Keratinocyte (primary cell): ENCODE data around the gene AGBL2. TPM values are rescaled to one million over a fixed set of nuclear protein-coding genes. Genes with fewer than 3 reads are reported as not detected.

ENCODE experiments used
- DNase-seq: peaks from one replicate; pipeline ENCODE4 v3.0.0-alpha.2; 2011; ENCODE audit warnings: low read depth, missing footprints, low spot score
- FAIRE-seq: peaks from 2 replicates; lab custom pipeline; 2011; peaks lifted over from hg19 to GRCh38; lab: Jason Lieb, UNC
- H2AFZ ChIP-seq: 2 replicates; pipeline ENCODE4 v1.6.0; 2012; ENCODE audit warnings: low read length, control low read depth, inconsistent platforms; ENCODE audit not compliant: control insufficient read depth
- H3K27ac ChIP-seq: 2 replicates; pipeline ENCODE4 v1.5.1; 2011; ENCODE audit warnings: low read length; ENCODE audit not compliant: control insufficient read depth, insufficient read depth
- H3K27me3 ChIP-seq: 3 replicates; pipeline ENCODE4 v1.6.0; 2011; ENCODE audit warnings: low read length; ENCODE audit not compliant: control insufficient read depth, insufficient read depth; ENCODE audit errors: extremely low read depth
- H3K36me3 ChIP-seq, 2 experiments: 2 replicates in 1 of 2; 3 replicates in 1 of 2; pipeline ENCODE4 v1.5.1; 2011; ENCODE audit warnings: low read length in 2 of 2, mild to moderate bottlenecking in 1 of 2; ENCODE audit not compliant: control insufficient read depth in 2 of 2, insufficient read depth in 2 of 2; ENCODE audit errors: extremely low read depth in 1 of 2
- H3K4me1 ChIP-seq: 3 replicates; pipeline ENCODE4 v1.5.1; 2011; ENCODE audit warnings: low read length; ENCODE audit not compliant: control insufficient read depth, insufficient read depth; ENCODE audit errors: extremely low read depth
- H3K4me2 ChIP-seq: 3 replicates; pipeline ENCODE4 v1.6.0; 2011; ENCODE audit warnings: low read depth, low read length; ENCODE audit not compliant: control insufficient read depth, insufficient read depth; ENCODE audit errors: extremely low read depth
- H3K4me3 ChIP-seq, 3 experiments: fragments of 200-600 bp in 1 of 3; sonication (generic) in 1 of 3; 2 replicates in 2 of 3; 3 replicates in 1 of 3; pipeline ENCODE4 v1.5.1; 2011 to 2016; ENCODE audit warnings: low read length in 3 of 3, mild to moderate bottlenecking in 3 of 3, control low read depth in 2 of 3, inconsistent platforms in 1 of 3, low read depth in 1 of 3, mixed read lengths in 1 of 3, mixed run types in 1 of 3, moderate library complexity in 1 of 3; ENCODE audit not compliant: control insufficient read depth in 2 of 3, insufficient read depth in 2 of 3; ENCODE audit errors: extremely low read depth in 1 of 3
- H3K79me2 ChIP-seq: 2 replicates; pipeline ENCODE4 v1.6.0; 2012; ENCODE audit warnings: low read length; ENCODE audit not compliant: control insufficient read depth, insufficient read depth
- H3K9ac ChIP-seq: 3 replicates; pipeline ENCODE4 v1.6.0; 2011; ENCODE audit warnings: low read length; ENCODE audit not compliant: control insufficient read depth, insufficient read depth; ENCODE audit errors: extremely low read depth
- H3K9me1 ChIP-seq: 3 replicates; pipeline ENCODE4 v1.6.0; 2011; ENCODE audit warnings: low read length; ENCODE audit not compliant: control insufficient read depth, insufficient read depth; ENCODE audit errors: extremely low read depth
- H3K9me3 ChIP-seq: 2 replicates; pipeline ENCODE4 v1.5.1; 2012; ENCODE audit warnings: low read depth, low read length; ENCODE audit not compliant: control insufficient read depth
- H4K20me1 ChIP-seq: 3 replicates; pipeline ENCODE4 v1.6.0; 2011; ENCODE audit warnings: low read length; ENCODE audit not compliant: control insufficient read depth, insufficient read depth; ENCODE audit errors: extremely low read depth
- CTCF ChIP-seq, 3 experiments: IDR thresholded peaks in 1 of 3; conservative IDR thresholded peaks in 1 of 3; optimal IDR thresholded peaks in 1 of 3; 2 replicates in 2 of 3; 3 replicates in 1 of 3; pipeline versions ENCODE3 to v1.5.1; 2011; ENCODE audit warnings: low read length in 3 of 3, mild to moderate bottlenecking in 3 of 3, moderate library complexity in 2 of 3, control low read depth in 1 of 3, inconsistent platforms in 1 of 3; ENCODE audit not compliant: insufficient read depth in 2 of 3; ENCODE audit errors: extremely low read depth in 1 of 3
- EZH2 ChIP-seq: IDR thresholded peaks from one replicate; pipeline ENCODE4 v1.6.1; 2012; ENCODE audit warnings: inconsistent platforms, mild to moderate bottlenecking, low read length, moderate library complexity
- dilution Hi-C: fragments of 300-500 bp; cut with MboI; formaldehyde crosslinking; loops from one replicate; pipeline ENCODE4 v1.7.0; 2020; ENCODE audit warnings: low sequenced_read_pairs; ENCODE audit not compliant: extremely low pct_ligation_motif_present
- polyA plus RNA-seq, 5 experiments: library from polyadenylated mRNA; depleted of rRNA in 3 of 5; stranded (reverse) in 3 of 5; stranded (forward) in 1 of 5; unstranded in 1 of 5; fragments of >200 nt; gene quantifications; 1 replicate in 1 of 5; 2 replicates in 3 of 5; 3 replicates in 1 of 5; pipeline versions ENCODE4 v1.2.1 to v1.2.3, GENCODE V29; 2011 to 2012; ENCODE audit warnings: missing spikeins in 2 of 5, low read depth in 1 of 5, low replicate concordance in 1 of 5

The AGBL2 gene
- polyA plus RNA-seq, 1 donor (not counting 4 experiments of a cell fraction or from before 2014, with no cell fraction given) = 1.3 TPM

- DNase-seq (no peak), FAIRE-seq (no peak)
- Histone ChIP-seq H3K36me3 (no peaks in the 10 kb centered on the region), H3K4me1 (no peaks in the 10 kb centered on the region), H3K79me2 (no peaks in the 10 kb centered on the region), H3K9ac (no peak overlapping the region), H3K27me3 (no peaks in the 10 kb centered on the region), H4K20me1 (no peaks in the 10 kb centered on the region), H3K9me3 (no peaks in the 10 kb centered on the region), H3K4me2 (no peak overlapping the region), H3K27ac (no peak overlapping the region), H3K9me1 (no peaks in the 10 kb centered on the region), H2AFZ (no peak overlapping the region), H3K4me3 (no peak overlapping the region)
- dilution Hi-C loops = no loop called here
- TF ChIP-seq CTCF (optimal IDR thresholded peaks at IDR 0.05 in 1 of 3, IDR thresholded peaks at IDR 0.05 in 1 of 3, conservative IDR thresholded peaks at IDR 0.05 in 1 of 3; ENCODE audit: extremely low read depth in 1 of 3, insufficient read depth in 2 of 3, low read length in 3 of 3) (no peak), EZH2 (no peak)
These were observed 58.8 kb downstream of the AGBL2 start for GRCh38 chr11:47656260-47656885.

- Histone ChIP-seq H3K9ac (no peak overlapping the region), H3K4me2 (no peak overlapping the region), H3K9me1 (no peaks in the 10 kb centered on the region), H3K27ac (no peak overlapping the region), H4K20me1 (no peaks in the 10 kb centered on the region), H3K9me3 (no peaks in the 10 kb centered on the region), H2AFZ (no peak overlapping the region), H3K4me1 (no peaks in the 10 kb centered on the region), H3K27me3 (no peaks in the 10 kb centered on the region), H3K4me3 (no peak overlapping the region), H3K36me3 (no peaks in the 10 kb centered on the region), H3K79me2 (no peaks in the 10 kb centered on the region)
- dilution Hi-C loops = no loop called here
- DNase-seq (no peak), FAIRE-seq (no peak)
- TF ChIP-seq EZH2 (no peak), CTCF (optimal IDR thresholded peaks at IDR 0.05 in 1 of 3, IDR thresholded peaks at IDR 0.05 in 1 of 3, conservative IDR thresholded peaks at IDR 0.05 in 1 of 3; ENCODE audit: extremely low read depth in 1 of 3, insufficient read depth in 2 of 3, low read length in 3 of 3) (no peak)
These were observed 63.2 kb downstream of the AGBL2 start for GRCh38 chr11:47651818-47652469.
